OCI-LY7 (cell line): ENCODE results near the gene PUM1. TPM values are rescaled to one million over a fixed set of nuclear protein-coding genes. Genes with fewer than 3 reads are reported as not detected.

Experiments
- BruUV-seq: library from RNA; stranded (reverse); fragments of 400-500 nt; replicated peaks from 2 replicates; lab custom pipeline; 2021; lab: Mats Ljungman, UMichigan
- CTCF ChIA-PET: fragments of 300-600 bp; sonication (Branson Sonifier 250); formaldehyde crosslinking; loops from one replicate; lab custom pipeline; 2022; ENCODE audit warnings: antibody characterized with exemption; ENCODE audit not compliant: unreplicated experiment; lab: Charles Lee
- POLR2A ChIA-PET: fragments of 300-600 bp; sonication (Branson Sonifier 250); formaldehyde crosslinking; loops from one replicate; lab custom pipeline; 2022; ENCODE audit warnings: antibody characterized with exemption; lab: Charles Lee
- DNase-seq: peaks from one replicate; pipeline ENCODE4 v3.0.0-alpha.2; 2015; ENCODE audit warnings: low spot score
- H2AFZ ChIP-seq: fragments of 200-600 bp; sonication (generic), shearing (Covaris generic); 2 replicates; pipeline ENCODE4 v1.6.1; 2014; ENCODE audit warnings: mild to moderate bottlenecking, antibody characterized with exemption, low read length, moderate library complexity
- H3K27ac ChIP-seq: fragments of 200-600 bp; sonication (generic); 2 replicates; pipeline ENCODE4 v1.5.1; 2014; ENCODE audit warnings: mixed run types, low read depth, mild to moderate bottlenecking, moderate library complexity, low read length, inconsistent platforms; ENCODE audit not compliant: poor library complexity, severe bottlenecking
- H3K36me3 ChIP-seq: fragments of 200-600 bp; sonication (generic); 2 replicates; pipeline ENCODE4 v1.6.1; 2014; ENCODE audit warnings: mild to moderate bottlenecking, antibody characterized with exemption, low read length, moderate library complexity, mixed read lengths; ENCODE audit not compliant: insufficient read depth
- H3K4me1 ChIP-seq: fragments of 200-600 bp; sonication (generic); 2 replicates; pipeline ENCODE4 v1.5.1; 2014; ENCODE audit warnings: mild to moderate bottlenecking, low read length; ENCODE audit not compliant: insufficient read depth, poor library complexity, severe bottlenecking
- H3K4me2 ChIP-seq: fragments of 200-600 bp; sonication (generic); 2 replicates; pipeline ENCODE4 v1.6.1; 2014; ENCODE audit warnings: mild to moderate bottlenecking, low read length
- H3K4me3 ChIP-seq: fragments of 200-600 bp; sonication (generic); 2 replicates; pipeline ENCODE4 v1.5.1; 2014; ENCODE audit warnings: mild to moderate bottlenecking, low read depth, low read length; ENCODE audit not compliant: poor library complexity, severe bottlenecking
- H3K79me2 ChIP-seq: fragments of 200-600 bp; sonication (generic); 2 replicates; pipeline ENCODE4 v1.6.1; 2016; ENCODE audit warnings: low read depth, mild to moderate bottlenecking, low read length, moderate library complexity, mixed read lengths; ENCODE audit not compliant: insufficient read depth
- H3K9me2 ChIP-seq: fragments of 200-600 bp; sonication (generic); 2 replicates; pipeline ENCODE4 v1.6.1; 2016; ENCODE audit warnings: mild to moderate bottlenecking, low read length, mixed read lengths; ENCODE audit not compliant: insufficient read depth
- H3K9me3 ChIP-seq: fragments of 200-600 bp; sonication (generic); 2 replicates; pipeline ENCODE4 v1.6.1; 2014; ENCODE audit warnings: mild to moderate bottlenecking, mixed run types, low read length, mixed read lengths
- H4K20me1 ChIP-seq: fragments of 200-600 bp; sonication (generic); 2 replicates; pipeline ENCODE4 v1.6.1; 2014; ENCODE audit warnings: mild to moderate bottlenecking, antibody characterized with exemption, low read length, moderate library complexity, mixed read lengths; ENCODE audit not compliant: insufficient read depth
- EZH2phosphoT487 ChIP-seq: fragments of 200-600 bp; sonication (generic); IDR thresholded peaks from 2 replicates; pipeline ENCODE4 v1.6.1; 2018; ENCODE audit warnings: low read depth, borderline replicate concordance, mild to moderate bottlenecking, mixed run types, antibody characterized with exemption, low read length, moderate library complexity, mixed read lengths
- intact Hi-C: fragments of 100-400 bp; cut with micrococcal nuclease; formaldehyde crosslinking; loops from one replicate; pipeline ENCODE4 v1.10.0; 2022; ENCODE audit not compliant: unreplicated experiment
- total RNA-seq, 2 experiments: library from RNA; depleted of rRNA in 1 of 2; stranded (reverse); fragments of >200 nt in 1 of 2; shearing (Covaris generic) in 1 of 2; gene quantifications; 2 replicates each; pipeline ENCODE4 v1.2.3, GENCODE V29; 2014 to 2022
- TF ChIP-seq, protein P1 (sequence below): fragments of 200-600 bp; sonication (generic); conservative IDR thresholded peaks from 2 replicates; pipeline ENCODE4 v1.5.1; 2014; ENCODE audit warnings: mild to moderate bottlenecking, antibody characterized with exemption, low read length, moderate library complexity, mixed read lengths

PUM1 gene
- total RNA-seq, 2 experiments from 2014 or later, result 52.0 to 97.5 TPM

DNA sequence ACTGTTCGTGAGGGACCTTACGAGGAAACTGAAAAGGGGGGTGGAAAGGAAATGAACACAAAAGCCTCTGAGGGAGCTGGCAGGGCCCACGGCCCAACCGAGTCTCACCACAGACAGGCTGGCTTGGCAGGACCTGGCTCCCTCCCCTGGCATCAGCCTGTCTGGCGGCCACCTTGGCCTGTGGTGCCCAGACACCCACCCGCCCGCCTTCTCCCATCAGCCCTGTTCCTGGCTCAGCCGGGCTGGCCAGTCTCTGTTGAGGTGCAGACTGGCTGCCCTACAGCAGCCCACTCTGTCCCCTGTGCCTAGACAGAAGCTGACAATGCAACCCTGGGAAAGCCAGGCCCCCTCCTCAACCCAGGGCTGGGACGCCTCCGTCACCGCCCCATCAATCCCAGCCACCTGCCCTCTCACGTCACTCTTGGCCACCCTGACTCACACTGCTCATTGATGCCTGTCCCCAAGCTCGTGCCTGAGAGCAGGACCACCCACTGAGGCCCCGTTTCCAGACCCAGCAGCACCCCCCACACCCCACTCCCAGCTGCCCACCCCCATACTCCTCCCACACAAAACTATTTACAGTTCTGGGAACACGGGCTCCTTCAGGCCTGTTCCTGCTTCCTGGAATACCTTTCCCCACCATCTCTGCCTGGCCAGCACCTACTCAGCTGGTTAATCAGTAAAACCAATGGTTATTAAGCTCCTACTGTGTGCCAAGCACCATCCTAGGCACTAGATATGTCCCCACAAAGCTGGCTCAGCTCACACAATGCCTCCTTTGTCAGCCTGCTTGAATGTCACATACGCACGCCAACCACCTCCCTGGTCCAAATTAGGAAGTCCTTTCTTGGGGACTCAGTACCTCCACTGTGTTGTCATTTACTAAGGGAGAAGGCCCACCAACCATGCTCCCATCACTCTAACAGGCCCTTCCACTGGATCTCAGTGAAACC is 179.7 kb downstream of the PUM1 start:
- no peaks in the 10 kb centered on the region for H3K36me3 ChIP-seq
- no peak overlapping the region for H3K4me2 ChIP-seq
- no peaks in the 10 kb centered on the region for H3K9me3 ChIP-seq
- no peaks in the 10 kb centered on the region for H4K20me1 ChIP-seq
- no TSS peak for BruUV-seq
- no peak overlapping the region for H3K4me3 ChIP-seq
- TF ChIP-seq, protein P1, sequence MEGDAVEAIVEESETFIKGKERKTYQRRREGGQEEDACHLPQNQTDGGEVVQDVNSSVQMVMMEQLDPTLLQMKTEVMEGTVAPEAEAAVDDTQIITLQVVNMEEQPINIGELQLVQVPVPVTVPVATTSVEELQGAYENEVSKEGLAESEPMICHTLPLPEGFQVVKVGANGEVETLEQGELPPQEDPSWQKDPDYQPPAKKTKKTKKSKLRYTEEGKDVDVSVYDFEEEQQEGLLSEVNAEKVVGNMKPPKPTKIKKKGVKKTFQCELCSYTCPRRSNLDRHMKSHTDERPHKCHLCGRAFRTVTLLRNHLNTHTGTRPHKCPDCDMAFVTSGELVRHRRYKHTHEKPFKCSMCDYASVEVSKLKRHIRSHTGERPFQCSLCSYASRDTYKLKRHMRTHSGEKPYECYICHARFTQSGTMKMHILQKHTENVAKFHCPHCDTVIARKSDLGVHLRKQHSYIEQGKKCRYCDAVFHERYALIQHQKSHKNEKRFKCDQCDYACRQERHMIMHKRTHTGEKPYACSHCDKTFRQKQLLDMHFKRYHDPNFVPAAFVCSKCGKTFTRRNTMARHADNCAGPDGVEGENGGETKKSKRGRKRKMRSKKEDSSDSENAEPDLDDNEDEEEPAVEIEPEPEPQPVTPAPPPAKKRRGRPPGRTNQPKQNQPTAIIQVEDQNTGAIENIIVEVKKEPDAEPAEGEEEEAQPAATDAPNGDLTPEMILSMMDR, result no peak
- TF ChIP-seq EZH2phosphoT487, result no peak
- no peak overlapping the region for H2AFZ ChIP-seq
- H3K4me1 ChIP-seq, result peaks cover 7% of the 10 kb centered on the region
- ChIA-PET CTCF (interaction anchor here (0.6 to 1.0 kb wide), 2 partner anchors 19 to 106 kb away, joined by 3 read pairs; no protein-coding TSS in a partner anchor), POLR2A (no interaction called here)
- H3K9me2 ChIP-seq, result no peaks in the 10 kb centered on the region
- H3K79me2 ChIP-seq, result no peaks in the 10 kb centered on the region
- DNase-seq, result no peak
- intact Hi-C loops, result no loop called here
- H3K27ac ChIP-seq, result no peak overlapping the region

DNA sequence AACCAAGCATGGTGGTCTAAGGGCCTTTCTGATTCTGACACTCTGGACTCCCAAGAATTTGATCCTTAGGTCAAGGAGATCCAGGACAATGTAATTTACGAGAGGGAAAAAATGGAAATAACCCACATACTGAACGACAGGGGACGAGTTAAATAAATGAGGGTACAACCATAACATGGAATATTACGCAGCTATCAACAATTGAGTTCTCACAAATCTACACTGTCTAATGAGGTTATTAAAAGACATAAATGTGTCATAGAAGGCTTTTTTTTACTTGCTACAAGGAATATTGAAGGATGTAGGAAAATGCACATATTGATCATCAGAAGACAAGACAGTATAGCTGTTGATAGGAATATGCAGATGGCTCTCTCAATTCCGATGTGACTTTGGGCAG is 180.8 kb downstream of the PUM1 start:
- CTCF ChIA-PET, result no interaction called here
- intact Hi-C loops, result no loop called here
- Histone ChIP-seq H4K20me1 (no peaks in the 10 kb centered on the region), H3K9me3 (no peaks in the 10 kb centered on the region), H2AFZ (no peak overlapping the region), H3K9me2 (no peaks in the 10 kb centered on the region), H3K36me3 (no peaks in the 10 kb centered on the region), H3K4me1 (peaks cover 8% of the 10 kb centered on the region), H3K4me3 (no peak overlapping the region), H3K27ac (no peak overlapping the region), H3K4me2 (no peak overlapping the region), H3K79me2 (no peaks in the 10 kb centered on the region)
- TF ChIP-seq EZH2phosphoT487, result no peak
- TF ChIP-seq, protein P1, result no peak
- POLR2A ChIA-PET, result no interaction called here
- BruUV-seq, result no TSS peak
- DNase-seq, result no peak
